Measurements from ENCODE around the gene THNSL1. TPM values are rescaled to one million over a fixed set of nuclear protein-coding genes. Genes with fewer than 3 reads are reported as not detected.

Gene THNSL1
- total RNA-seq, 1 experiment from 2014 or later = 5.5 TPM

GRCh38 chr10:25056726-25057125 lies 40.3 kb downstream of the THNSL1 start:
- DNase-seq (ENCODE audit: low spot score) (no peak), ATAC-seq (no peak)
- Mint-ChIP-seq H3K27me3 (ENCODE audit: low read depth) (no peaks in the 10 kb centered on the region), H3K4me3 (no peak overlapping the region), H3K36me3 (no peaks in the 10 kb centered on the region), H3K9me3 (no peaks in the 10 kb centered on the region), H3K27ac (no peak overlapping the region), H3K4me1 (peaks cover 8% of the 10 kb centered on the region)
- POLR2A ChIA-PET = no interaction called here
- TF ChIP-seq MAX (CRISPR knock-in tag; IDR thresholded peaks at IDR 0.05) (no peak), FOXP1 (CRISPR knock-in tag; IDR thresholded peaks at IDR 0.05; ENCODE audit: borderline replicate concordance) (no peak), FOXP4 (CRISPR knock-in tag; IDR thresholded peaks at IDR 0.05) (no peak), TCF7 (CRISPR knock-in tag; IDR thresholded peaks at IDR 0.05; ENCODE audit: low read depth) (no peak), ARID4B (CRISPR knock-in tag; IDR thresholded peaks at IDR 0.05; ENCODE audit: borderline replicate concordance) (no peak), CDX4 (CRISPR knock-in tag; IDR thresholded peaks at IDR 0.05; ENCODE audit: borderline replicate concordance) (no peak), ZNF532 (CRISPR knock-in tag; IDR thresholded peaks at IDR 0.05; ENCODE audit: borderline replicate concordance) (no peak), ZNF317 (CRISPR knock-in tag; IDR thresholded peaks at IDR 0.05; ENCODE audit: borderline replicate concordance, low read depth) (no peak), ZNF396 (CRISPR knock-in tag; IDR thresholded peaks at IDR 0.05; ENCODE audit: borderline replicate concordance) (no peak), USF2 (CRISPR knock-in tag; IDR thresholded peaks at IDR 0.05) (no peak), CBFB (CRISPR knock-in tag; IDR thresholded peaks at IDR 0.05; ENCODE audit: low read depth) (no peak)
- CTCF ChIA-PET = no interaction called here

- CTCF ChIA-PET = no interaction called here
- Mint-ChIP-seq H3K4me3 (no peak overlapping the region), H3K36me3 (no peaks in the 10 kb centered on the region), H3K9me3 (no peaks in the 10 kb centered on the region), H3K27ac (no peak overlapping the region), H3K27me3 (ENCODE audit: low read depth) (peaks cover 3% of the 10 kb centered on the region; the same call in 1 of the 2 replicates), H3K4me1 (peaks cover 8% of the 10 kb centered on the region)
- DNase-seq (ENCODE audit: low spot score) (no peak), ATAC-seq (no peak)
- POLR2A ChIA-PET = no interaction called here
- TF ChIP-seq PRDM15 (CRISPR knock-in tag; IDR thresholded peaks at IDR 0.05) (no peak), OVOL2 (CRISPR knock-in tag; IDR thresholded peaks at IDR 0.05; ENCODE audit: borderline replicate concordance) (no peak), ZSCAN18 (CRISPR knock-in tag; IDR thresholded peaks at IDR 0.05) (no peak)
These were observed 41.5 kb downstream of the THNSL1 start for GRCh38 chr10:25057886-25058285.

Data from WTC11 (cell line).